DMS53 treated with DMSO at 0.1 percent for 48 hours (cell line): ENCODE measurements around the gene AGPAT3.
"Not testable (repeated sequence)": the region's sequence is repeated elsewhere in the genome, so short reads cannot be mapped to it uniquely, and the experiment has no call there.

Source experiments
- DNase-seq: peaks from one replicate; lab custom pipeline; 2025; ENCODE audit not compliant: unreplicated experiment; lab: John Stamatoyannopoulos, UW

Gene AGPAT3

DNA sequence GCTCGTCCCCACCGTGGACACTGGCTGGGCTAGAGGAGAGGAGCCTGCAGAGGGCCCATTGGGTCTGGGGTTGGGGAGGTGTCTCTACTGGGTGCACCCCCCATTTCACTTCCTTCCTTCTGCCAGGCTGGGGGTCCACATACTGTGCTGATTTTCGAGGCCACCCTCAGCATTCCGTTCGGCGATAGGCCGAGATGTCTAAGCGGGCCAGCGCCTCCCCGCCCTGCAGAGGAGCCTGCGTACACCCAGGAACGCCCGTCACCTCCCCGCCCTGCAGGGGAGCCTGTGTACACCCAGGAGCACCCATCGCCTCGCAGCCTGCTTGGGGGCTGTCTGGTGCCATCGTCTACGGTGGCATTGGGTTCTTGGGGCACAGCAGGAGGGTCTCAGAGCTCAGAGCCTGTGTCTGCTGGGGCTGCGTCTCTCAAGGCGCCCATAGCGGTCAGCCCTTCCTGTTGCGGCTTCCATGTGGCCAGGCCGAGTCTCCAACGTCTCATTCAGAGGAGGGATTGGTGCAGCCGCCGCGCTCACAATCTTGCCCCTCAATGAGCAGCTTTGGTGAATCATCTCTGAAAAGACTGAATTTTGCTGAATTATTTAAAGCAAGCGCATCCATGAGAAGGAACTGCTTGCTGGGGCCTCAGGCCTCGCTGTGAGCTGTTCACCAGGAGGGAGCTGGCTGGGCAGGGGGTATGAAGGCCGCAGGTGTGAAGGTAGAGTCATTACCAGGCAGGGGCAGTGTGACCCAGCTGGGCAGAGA, 30.7 kb upstream of the AGPAT3 start:
- DNase-seq: no peak

DNA sequence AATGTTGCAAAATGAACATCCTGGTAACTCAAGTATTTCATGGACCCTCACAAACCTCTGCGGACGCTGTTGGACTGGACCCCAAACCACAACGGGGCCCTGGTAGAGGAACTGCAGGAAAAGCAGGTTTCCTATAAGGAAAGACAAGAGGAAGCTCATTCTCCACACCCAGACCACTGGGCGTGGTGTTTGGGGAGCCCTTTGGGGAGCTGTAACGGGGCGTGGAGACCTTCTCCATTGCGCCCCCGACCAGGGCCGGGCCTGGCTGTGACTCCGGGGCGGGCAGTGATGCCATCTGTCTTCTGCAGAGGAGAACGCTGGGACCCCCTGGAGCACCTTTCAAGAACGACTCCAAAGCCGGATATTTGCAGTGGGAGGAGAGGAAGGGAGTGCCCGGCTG, 30.0 kb upstream of the AGPAT3 start:
- DNase-seq: no peak

DNA sequence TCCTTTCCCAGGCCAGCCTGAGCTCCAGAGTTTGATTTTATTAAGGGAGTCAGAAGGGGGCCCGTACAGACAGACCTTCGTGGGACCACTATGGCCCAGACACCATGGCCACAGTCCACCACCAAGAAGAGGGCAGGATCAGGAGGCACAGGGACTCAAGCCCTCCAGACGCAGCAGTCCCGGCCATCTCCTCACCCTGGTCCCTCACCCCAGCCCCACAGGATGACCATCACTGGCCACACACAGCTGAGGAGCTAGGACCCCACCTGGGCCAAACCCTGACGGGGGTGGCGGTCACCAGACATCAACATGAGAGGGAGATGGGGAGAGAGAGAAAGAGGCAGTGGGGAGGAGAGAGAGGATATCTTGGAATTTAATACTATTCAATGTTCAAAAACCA, 29.2 kb upstream of the AGPAT3 start:
- no peak for DNase-seq

DNA sequence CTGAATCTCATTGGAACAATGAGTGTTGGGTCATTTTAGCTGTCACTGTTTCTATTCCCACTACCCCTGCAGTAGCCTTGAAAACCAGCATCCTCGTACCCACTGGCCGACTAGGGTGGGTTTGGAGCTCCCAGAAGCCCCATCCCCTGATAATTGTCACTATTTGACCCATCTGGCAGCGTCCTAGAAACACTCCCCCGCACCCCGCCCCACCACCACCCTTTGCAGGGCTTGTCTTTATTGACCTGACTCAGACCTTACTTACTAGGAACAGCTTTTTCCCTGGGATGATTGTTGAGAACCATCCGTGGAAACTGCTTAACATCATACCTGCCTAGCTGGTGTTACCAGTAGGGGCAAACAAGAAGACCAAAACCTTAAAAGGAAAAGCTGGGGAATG, 28.4 kb upstream of the AGPAT3 start:
- no peak for DNase-seq

DNA sequence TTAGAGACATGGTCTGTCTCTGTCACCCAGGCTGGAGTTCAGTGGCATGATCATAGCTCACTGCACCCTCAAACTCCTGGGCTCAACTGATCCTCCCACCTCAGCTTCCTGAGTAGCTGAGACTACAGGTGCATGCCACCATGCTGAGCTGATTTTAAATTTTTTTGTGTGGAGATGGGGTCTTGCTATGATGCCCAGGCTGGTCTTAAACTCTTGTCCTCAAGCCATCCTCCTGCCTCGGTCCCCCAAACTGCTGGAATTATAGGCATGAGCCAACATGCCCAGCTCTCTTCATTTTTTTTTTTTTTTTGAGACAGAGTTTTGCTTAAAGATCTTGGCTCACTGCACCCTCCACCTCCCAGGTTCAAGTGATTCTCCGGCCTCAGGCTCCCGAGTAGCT, 24.8 kb upstream of the AGPAT3 start:
- no peak for DNase-seq

DNA sequence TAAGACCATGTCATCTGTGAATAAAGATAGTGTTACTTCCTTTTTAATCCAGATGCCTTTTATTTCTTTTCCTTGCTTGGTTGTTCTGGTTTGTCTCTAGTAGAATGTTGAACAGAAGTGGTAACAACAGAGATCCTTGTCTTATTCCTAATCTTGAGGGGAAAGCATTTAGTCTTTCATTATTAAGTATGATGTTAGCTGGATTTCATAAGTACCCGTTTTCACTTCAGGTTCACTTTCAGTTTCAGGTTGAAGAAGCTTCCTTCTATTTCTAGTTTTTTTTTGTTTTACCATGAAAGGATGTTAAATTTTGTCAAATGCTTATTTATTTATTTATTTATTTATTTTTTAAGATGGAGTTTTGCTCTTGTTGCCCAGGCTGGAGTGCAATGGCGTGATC, 22.3 kb upstream of the AGPAT3 start:
- no peak for DNase-seq

DNA sequence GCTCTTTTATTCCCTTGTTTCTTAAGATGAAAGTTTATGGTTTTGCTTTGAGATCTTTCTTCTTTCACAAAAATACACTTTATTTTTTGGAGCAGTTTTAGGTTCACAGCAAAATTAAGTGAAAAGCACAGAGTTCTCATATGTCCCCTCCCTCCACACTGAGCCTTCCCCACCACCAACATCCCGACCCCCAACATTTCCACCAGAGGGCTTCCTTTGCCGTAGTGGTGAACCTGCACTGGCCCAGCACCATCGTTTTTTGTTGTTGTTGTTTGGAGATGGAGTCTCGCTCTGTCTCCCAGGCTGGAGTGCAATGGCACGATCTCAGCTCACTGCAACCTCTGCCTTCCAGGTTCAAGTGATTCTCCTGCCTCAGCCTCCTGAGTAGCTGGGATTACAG, 20.1 kb upstream of the AGPAT3 start:
- DNase-seq: not testable (repeated sequence)

DNA sequence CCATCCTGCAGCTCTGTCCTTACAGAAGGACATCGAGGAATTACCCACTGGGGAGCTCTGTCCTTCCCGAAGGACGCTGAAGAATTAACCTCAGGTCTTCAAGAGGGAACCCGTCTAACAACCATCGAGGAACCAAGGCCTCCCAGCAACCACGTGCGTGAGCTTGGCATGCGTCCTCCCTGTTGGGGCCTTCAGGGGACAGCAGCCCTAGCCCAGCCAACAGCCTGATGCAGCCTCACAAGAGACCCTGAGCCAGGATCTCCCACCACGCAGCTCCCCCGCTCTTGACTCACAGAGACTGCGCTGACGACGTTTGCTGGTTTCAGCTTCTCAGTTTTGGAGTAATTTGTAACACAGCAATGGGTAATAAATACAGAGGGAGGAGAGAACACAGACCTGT, 19.6 kb upstream of the AGPAT3 start:
- no peak for DNase-seq

DNA sequence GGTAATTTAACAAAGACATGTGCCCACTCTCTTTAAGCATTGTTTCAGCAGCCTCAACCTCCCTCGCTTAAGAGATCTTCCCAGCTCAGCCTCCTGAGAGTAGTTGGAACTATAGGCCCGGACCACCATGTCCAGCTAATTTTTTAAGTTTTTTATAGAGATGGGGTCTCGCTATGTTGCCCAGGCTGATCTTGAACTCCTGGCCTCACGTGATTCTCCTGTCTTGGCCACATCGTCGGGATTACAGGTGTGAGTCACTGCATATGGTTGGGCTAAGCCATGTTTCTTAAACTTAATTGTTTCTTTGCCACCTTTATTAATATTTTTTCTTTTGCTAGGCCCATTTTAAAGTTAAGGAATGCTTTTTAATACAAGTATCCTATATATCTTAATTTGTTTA, 18.6 kb upstream of the AGPAT3 start:
- DNase-seq: no peak

DNA sequence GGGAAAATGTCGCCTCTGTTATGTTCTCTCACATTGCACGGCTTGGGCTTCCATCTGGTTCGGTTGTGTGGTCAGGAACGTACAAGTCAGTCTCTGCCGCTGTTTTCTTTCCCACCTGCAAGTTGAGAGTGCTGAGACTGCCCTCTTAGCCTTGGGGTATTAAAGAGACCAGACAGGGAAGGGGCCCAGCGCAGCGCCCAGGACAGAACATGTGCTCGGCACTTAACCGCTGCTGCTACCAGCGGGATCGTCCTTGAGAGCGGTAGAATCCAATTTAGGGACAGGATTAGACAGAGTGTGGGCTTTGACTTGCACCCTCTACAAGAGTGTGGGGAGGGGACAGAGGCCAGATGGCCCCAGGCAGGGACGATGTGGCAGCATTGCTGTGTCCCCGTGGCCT, 17.7 kb upstream of the AGPAT3 start:
- DNase-seq: no peak

DNA sequence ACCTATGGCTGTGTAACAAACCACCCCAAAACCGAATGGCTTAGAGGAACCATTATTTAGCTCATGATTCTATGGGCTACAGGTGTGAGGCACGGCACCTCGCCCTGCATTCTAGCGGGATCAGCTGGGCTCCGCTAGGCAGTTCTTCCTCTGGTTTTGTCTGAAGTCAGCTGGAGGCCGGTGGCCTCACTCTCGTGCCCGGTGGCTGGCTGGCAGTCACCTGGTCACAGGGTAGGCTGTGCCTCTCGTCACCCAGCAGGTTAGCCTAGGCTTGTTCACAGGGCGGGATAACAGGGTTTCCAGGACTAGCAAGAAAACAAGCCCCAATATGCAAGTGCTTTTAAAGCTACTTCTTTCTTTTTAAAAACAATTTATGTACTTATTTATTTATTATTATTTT, 16.3 kb upstream of the AGPAT3 start:
- DNase-seq: no peak

DNA sequence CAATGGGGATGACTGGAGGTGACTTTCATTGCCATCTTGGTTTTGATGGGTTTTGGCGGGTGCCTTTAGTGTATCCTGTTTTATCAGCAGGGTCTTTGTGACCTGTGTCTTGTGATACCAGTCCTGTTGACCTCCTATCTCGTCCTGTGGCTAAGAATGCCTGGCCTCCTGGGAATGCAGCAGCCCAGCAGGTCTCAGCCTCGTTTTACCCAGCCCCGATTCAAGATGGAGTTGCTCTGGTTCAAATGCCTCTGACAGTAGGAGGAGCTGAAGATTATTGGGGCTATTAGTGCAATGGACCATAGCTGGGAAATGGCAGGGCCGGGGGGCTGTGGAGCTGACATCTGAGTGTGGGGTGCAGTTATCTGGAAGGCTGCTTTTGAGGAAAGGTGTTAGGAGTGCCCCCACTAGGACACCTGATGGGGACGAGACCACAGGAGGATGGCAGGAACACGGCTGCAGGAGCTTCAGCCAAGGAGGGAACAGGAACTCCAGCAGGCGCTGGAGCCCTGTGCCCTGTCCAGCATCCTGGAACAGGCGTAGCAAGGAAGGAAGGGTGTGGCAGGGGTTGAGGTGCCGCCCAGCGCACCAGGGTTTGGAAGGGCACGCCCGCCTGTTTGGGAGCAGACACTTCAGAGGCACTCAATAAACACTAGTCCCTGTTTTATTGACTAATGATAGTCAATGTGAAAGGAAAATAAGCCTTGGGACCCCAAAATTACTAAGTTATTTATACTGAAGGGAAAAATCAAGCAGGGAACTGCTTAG, 15.3 kb upstream of the AGPAT3 start:
- no peak for DNase-seq

DNA sequence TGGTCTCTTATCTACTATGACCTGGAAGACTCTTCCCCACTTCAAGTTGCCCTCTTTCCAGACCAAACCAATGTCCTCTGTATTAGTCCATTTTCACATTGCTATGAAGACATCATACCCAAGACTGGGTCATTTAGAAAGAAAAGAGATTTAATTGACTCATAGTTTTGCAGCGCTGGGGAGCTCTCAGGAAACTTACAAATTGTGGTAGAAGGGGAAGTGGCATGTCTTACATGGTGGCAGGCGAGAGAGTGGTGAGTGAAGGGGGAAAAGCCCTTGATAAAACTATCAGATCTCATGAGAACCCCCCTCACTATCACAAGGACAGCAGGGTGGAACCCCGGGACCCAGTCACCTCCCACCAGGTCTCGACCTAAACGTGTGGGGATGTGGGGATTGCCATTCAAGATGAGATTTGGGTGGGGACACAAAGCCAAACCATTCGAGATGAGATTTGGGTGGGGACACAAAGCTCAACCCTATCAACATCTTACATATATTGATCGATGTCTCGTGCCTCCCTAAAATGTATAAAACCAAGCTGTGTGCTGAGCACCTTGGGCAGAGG, 14.2 kb upstream of the AGPAT3 start:
- no peak for DNase-seq

DNA sequence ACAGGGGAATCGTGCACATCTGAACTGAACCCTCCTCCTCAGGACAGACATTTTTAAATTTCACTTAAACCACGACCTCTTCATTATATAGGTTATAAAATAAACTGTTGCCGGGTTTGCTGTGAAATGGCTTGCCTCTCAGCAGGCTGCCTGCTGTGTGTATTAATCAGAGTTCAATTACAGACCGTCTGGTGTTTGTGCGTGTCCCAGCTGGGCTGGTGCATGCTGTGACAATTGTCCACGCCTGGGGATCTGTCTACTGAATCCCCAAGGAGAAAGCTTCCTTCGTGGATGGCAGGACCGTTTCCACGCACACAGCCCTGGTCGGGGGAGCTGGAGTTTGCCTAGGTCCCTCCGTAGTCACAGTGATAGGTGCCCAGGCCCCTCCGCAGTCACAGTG, 13.4 kb upstream of the AGPAT3 start:
- DNase-seq: no peak

DNA sequence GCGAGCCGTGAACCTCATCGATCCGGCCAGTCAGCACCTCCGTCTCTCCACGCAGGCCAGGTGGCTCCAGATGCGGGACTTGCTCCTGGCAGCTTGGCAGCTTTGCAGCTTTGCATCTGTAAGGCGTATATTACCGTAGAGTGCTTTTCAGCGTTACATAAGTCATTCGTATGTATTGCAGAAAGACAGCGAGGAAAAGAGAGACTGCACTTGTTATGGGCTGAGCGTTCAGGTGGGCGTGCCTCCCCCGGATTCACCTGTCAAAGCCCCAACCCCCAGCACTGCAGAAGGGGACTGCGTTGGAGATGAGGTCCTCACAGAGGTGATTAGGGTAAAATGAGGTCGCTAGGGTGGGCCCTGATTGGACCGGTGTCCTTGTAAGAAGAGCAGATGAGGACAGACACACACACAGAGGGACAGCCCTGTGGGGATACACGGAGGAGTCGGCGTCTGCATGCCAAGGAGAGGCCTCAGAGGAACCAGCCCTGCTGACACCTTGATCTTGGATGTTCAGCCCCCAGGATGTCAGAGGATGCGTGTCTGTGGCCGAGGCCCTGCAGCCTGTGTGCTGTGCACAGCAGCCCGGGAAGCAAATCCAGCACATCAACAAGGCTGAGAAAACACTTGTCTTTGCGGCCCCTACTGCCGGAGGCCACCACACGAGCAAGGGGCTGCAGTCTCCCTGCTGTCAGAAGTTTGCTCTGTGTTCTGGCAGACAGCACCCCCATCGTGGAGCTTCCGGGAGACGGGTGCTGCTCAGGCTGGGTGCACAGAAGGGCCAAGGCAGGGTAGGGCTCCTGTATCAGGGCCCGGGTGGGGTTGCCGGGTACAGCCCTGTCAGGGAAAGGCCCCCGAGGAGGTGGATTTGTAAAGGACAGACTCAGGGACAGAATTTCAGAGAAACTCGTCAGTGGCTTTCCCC, 10.9 kb upstream of the AGPAT3 start:
- DNase-seq: no peak

DNA sequence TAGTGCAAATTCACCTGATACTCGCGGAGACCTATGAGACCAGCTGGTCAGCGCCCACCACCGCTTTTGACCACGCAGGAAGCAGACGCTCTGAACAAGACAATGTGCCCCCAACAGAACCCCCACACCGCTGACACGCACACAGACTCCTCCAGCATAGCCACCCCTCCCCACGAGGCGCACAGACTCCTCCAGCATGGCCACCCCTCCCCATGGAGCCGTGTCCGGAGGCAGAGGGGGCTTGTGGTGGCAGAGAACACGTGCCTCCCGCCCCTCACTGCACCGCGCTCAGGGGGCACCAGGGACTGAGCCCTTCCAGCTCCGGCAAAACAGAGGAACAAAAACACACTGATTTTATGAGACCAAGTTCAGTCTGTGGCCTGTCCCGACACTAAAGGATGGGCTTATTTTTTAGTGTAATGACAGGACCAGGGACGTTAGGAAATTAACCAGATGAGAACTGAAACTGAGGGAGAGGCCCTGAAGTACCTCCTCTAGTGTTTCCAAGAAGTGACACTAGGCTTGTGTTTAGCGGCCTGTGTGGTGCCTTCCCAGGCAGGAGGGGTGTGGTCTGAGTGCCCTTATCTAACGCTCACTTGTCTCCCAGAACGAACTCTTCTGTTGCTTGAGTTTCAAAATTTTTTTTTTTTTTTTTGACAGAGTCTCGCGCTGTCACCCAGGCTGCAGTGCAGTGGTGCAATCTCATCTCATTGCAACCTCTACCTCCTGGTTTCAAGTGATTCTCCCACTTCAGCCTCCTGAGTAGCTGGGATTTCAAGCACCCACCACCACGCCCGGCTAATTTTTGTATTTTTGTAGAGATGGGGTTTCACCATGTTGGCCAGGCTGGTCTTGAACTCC, 10.0 kb upstream of the AGPAT3 start:
- no peak for DNase-seq

DNA sequence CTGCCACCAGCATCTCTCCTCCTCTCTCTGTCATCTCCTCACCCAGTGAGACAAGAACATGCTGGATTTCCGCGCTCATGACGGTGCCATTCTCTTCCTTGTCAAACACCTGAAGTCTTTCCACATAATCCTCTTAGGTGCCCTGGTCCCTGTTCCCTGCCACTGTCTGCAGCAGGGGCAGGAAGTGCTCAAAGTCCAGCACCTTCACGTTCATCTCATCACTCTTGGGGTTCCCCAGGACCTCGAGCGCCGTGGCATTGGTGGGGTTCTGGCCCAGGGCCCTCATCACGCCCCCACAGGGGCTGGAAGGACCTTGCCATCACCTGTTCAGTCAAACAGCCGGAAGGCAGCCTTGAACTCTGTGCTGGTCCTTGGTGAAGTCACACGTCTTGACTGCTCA, 9.1 kb upstream of the AGPAT3 start:
- DNase-seq: no peak

DNA sequence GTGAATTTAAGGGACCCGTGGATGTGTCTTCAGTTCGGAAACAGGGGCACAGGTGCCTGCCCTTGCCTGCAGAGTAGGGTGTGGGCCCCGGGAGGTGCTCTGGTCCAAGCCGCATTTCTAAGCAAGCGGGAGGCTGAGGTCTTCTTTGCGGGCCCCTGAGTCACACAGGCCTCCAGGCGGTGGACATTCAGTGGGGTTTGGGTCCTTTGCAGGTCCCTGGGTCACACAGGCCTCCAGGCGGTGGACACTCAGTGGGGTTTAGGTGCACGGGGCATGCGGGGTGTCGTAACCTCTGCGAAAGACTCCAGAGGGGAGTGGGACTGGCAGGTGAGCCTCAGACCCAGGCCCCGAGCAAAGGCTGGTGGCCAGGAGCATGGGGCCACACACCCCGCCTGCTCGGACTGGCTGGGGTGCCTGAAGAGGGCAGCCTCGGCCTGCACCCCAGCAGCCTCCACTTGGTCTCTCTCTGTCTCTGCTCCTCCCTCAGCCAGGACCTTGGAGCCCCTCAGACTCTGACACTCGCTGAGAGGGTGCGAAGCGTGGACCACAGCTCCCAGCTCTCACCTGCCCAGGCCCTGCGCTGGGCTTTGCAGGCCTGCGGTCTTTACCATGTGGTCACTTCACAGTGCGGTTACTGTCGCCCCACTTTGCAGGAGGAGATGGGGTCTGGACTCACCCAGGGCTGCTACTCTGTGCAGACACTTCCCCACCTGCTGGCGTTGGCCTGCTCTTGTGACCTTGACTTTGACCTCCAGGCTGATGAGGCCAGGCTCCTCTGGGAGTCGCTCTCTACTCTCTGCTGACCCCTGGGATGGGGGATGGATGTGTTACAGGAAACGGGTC, 6.0 kb upstream of the AGPAT3 start:
- DNase-seq: no peak

DNA sequence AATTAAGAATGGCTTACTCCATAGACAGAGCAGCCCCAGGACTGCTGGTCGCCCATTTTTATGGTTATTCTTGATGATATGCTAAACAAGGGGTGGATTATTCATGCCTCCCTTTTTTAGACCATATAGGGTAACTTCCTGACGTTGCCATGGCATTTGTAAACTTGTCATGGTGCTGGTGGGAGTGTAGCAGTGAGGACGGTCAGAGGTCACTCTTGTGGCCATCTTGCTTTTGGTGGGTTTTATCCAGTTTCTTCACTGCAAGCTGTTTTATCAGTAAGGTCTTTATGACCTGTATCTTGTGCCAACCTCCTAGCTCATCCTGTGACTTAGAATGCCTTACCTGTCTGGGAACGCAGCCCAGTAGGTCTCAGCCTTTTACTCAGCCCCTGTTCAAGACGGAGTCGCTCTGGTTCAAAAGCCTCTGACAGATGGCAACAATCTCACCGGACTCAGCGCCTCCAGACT, 5.2 kb upstream of the AGPAT3 start:
- DNase-seq: no peak
